Ecto neural progenitor cell (in vitro differentiated cells): Measurements from ENCODE around the gene SYT2.
"Not testable (repeated sequence)": the region's sequence is repeated elsewhere in the genome, so short reads cannot be mapped to it uniquely, and the experiment has no call there.

Experiments used
- DNase-seq: peaks from one replicate; pipeline ENCODE4 v3.0.0-alpha.2; 2018; ENCODE audit warnings: low spot score

SYT2 gene

GRCh38 chr1:202569393-202570322 is 140.6 kb downstream of the SYT2 start:
- no peak for DNase-seq

GRCh38 chr1:202568826-202569225 is 141.4 kb downstream of the SYT2 start:
- no peak for DNase-seq

GRCh38 chr1:202568410-202568809 is 141.8 kb downstream of the SYT2 start:
- no peak for DNase-seq

GRCh38 chr1:202567738-202568137 is 142.5 kb downstream of the SYT2 start:
- no peak for DNase-seq

GRCh38 chr1:202565890-202566602 is 144.2 kb downstream of the SYT2 start:
- DNase-seq = no peak

GRCh38 chr1:202564958-202565495 is 145.2 kb downstream of the SYT2 start:
- no peak for DNase-seq

- no peak for DNase-seq
Observed at GRCh38 chr1:202563818-202564217, 146.4 kb downstream of the SYT2 start.

GRCh38 chr1:202562444-202563060 is 147.7 kb downstream of the SYT2 start:
- DNase-seq = no peak

GRCh38 chr1:202561726-202562443 is 148.4 kb downstream of the SYT2 start:
- DNase-seq = no peak

GRCh38 chr1:202561240-202561639 is 149.0 kb downstream of the SYT2 start:
- no peak for DNase-seq

GRCh38 chr1:202557662-202558061 is 152.6 kb downstream of the SYT2 start:
- DNase-seq = not testable (repeated sequence)

- DNase-seq = not testable (repeated sequence)
Observed at GRCh38 chr1:202556037-202556436, 154.2 kb downstream of the SYT2 start.

GRCh38 chr1:202554619-202555018 is 155.6 kb downstream of the SYT2 start:
- DNase-seq = not testable (repeated sequence)

GRCh38 chr1:202553560-202554038 is 156.7 kb downstream of the SYT2 start:
- no peak for DNase-seq

- DNase-seq = not testable (repeated sequence)
Observed at GRCh38 chr1:202553078-202553477, 157.2 kb downstream of the SYT2 start.

GRCh38 chr1:202552615-202553014 is 157.6 kb downstream of the SYT2 start:
- DNase-seq = not testable (repeated sequence)

GRCh38 chr1:202551683-202552082 is 158.6 kb downstream of the SYT2 start:
- DNase-seq = no peak

GRCh38 chr1:202550088-202550487 is 160.2 kb downstream of the SYT2 start:
- DNase-seq = not testable (repeated sequence)

GRCh38 chr1:202547215-202547614 is 163.0 kb downstream of the SYT2 start:
- DNase-seq = no peak

- DNase-seq = not testable (repeated sequence)
Observed at GRCh38 chr1:202546796-202547195, 163.5 kb downstream of the SYT2 start.

GRCh38 chr1:202546377-202546776 is 163.9 kb downstream of the SYT2 start:
- not testable (repeated sequence) for DNase-seq
